Peyer's patch (tissue), 4 donors: Measurements from ENCODE around the gene GTPBP3.

Source experiments
- CTCF ChIP-seq, 6 experiments: fragments of 450-650 bp in 4 of 6; fragments of 200-600 bp in 2 of 6; sonication (generic) in 1 of 6; IDR thresholded peaks; one replicate each; pipeline ENCODE4 v1.5.1; 2017 to 2019; ENCODE audit warnings: antibody characterized with exemption in 6 of 6, mild to moderate bottlenecking in 3 of 6, moderate library complexity in 1 of 6
- POLR2A ChIP-seq, 2 donors: fragments of 450-650 bp; IDR thresholded peaks; one replicate each; pipeline ENCODE4 v1.5.1; 2017; ENCODE audit warnings: antibody characterized with exemption in 2 of 2, mild to moderate bottlenecking in 2 of 2, moderate library complexity in 2 of 2

DNA sequence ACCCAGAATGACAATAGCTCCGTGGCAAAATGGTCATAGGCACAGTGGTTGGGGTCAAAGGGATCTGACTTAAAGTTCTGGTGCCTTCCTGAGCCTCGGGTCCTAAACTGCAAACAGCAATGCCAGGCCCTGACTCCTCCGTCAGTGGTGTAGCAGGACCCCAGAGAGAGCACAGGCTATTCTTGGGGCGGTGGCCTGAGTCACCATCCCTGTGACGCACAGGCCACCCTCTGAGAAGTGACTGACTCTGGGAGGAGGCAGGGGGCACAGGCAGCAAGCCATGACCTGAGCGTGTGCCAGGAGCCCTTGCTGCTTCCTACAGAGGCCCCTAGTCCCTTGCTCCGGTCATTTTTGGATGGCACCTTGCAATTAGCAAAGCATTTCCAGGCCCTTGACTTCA, 21.0 kb downstream of the GTPBP3 start:
- TF ChIP-seq CTCF (IDR thresholded peaks at IDR 0.05) = no peak
- TF ChIP-seq POLR2A (IDR thresholded peaks at IDR 0.05) = no peak
